ENCODE data around the gene POLE3.

DNA sequence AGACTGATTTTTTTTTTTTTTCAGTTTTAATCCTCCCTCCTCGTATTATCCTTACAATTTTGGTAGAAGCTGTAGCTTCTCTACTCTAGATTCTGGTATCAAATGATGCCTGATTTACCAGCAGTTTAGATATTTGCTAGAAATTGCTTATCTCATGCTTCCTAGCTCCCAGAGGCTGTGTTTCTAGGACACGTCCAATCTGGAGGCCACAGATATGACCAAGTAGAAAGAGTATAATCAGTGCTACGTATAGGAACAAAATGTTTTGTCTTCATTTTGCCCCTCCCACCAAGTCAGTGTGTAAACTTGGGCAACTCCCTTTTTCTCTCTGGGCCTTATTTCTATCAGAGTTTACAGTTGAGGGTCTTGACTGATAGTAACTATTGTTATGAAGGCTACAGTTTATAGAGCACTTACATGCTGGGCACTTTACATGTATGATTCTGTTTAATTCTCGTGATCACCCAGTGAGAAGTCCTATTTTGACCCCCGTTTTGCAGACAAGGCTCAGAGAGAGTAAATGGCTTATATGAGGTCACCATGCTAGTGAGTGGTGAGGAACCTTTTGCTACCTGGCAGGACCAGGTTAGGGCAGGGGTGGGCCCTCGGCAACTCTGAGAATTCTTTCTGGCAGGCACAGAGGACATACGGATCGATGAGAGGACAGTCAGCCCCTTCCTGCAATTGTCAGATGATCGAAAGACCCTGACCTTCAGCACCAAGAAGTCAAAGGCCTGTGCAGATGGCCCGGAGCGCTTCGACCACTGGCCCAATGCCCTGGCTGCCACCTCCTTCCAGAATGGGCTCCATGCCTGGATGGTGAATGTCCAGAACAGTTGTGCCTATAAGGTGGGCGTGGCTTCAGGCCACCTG is 41.3 kb downstream of the POLE3 start:
- TF ChIP-seq POLR2A (IDR thresholded peaks at IDR 0.05), result no peak
- TF ChIP-seq, protein P1, sequence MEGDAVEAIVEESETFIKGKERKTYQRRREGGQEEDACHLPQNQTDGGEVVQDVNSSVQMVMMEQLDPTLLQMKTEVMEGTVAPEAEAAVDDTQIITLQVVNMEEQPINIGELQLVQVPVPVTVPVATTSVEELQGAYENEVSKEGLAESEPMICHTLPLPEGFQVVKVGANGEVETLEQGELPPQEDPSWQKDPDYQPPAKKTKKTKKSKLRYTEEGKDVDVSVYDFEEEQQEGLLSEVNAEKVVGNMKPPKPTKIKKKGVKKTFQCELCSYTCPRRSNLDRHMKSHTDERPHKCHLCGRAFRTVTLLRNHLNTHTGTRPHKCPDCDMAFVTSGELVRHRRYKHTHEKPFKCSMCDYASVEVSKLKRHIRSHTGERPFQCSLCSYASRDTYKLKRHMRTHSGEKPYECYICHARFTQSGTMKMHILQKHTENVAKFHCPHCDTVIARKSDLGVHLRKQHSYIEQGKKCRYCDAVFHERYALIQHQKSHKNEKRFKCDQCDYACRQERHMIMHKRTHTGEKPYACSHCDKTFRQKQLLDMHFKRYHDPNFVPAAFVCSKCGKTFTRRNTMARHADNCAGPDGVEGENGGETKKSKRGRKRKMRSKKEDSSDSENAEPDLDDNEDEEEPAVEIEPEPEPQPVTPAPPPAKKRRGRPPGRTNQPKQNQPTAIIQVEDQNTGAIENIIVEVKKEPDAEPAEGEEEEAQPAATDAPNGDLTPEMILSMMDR (IDR thresholded peaks at IDR 0.05), result no peak
- no peak for TF ChIP-seq EP300 (IDR thresholded peaks at IDR 0.05)

All from tibial nerve (tissue), 4 donors.